ENCODE measurements around the gene C1orf87.

C1orf87 gene

GRCh38 chr1:59948990-59949389, 124.6 kb downstream of the C1orf87 start:
- DNase-seq: no peak

- peak in 40 of 51 donors; percentile 3 to 79 (median 36) for DNase-seq
These were observed 126.3 kb downstream of the C1orf87 start for GRCh38 chr1:59947047-59947938.

GRCh38 chr1:59945790-59946189, 127.8 kb downstream of the C1orf87 start:
- DNase-seq: no peak
